Glutamatergic neuron (in vitro differentiated cells): ENCODE measurements around the gene TFB1M. TPM values are rescaled to one million over a fixed set of nuclear protein-coding genes. Genes with fewer than 3 reads are reported as not detected.
"Not testable (repeated sequence)": the region's sequence is repeated elsewhere in the genome, so short reads cannot be mapped to it uniquely, and the experiment has no call there.

ENCODE experiments used
- DNase-seq: peaks from one replicate; pipeline ENCODE4 v3.0.0; 2022
- H3K27ac Mint-ChIP-seq: one replicate; pipeline ENCODE4 v1.8.0; 2020; ENCODE audit warnings: mild to moderate bottlenecking, mixed read lengths, inconsistent platforms; ENCODE audit not compliant: unreplicated experiment
- H3K27me3 Mint-ChIP-seq: one replicate; pipeline ENCODE4 v1.8.0; 2020; ENCODE audit warnings: mild to moderate bottlenecking, moderate library complexity, mixed read lengths, inconsistent platforms; ENCODE audit not compliant: unreplicated experiment
- H3K36me3 Mint-ChIP-seq: one replicate; pipeline ENCODE4 v1.8.0; 2020; ENCODE audit warnings: mild to moderate bottlenecking, mixed read lengths, inconsistent platforms; ENCODE audit not compliant: unreplicated experiment
- H3K4me1 Mint-ChIP-seq: one replicate; pipeline ENCODE4 v1.8.0; 2020; ENCODE audit warnings: mild to moderate bottlenecking, low read depth, mixed read lengths, inconsistent platforms; ENCODE audit not compliant: unreplicated experiment
- H3K4me3 Mint-ChIP-seq: one replicate; pipeline ENCODE4 v1.8.0; 2020; ENCODE audit warnings: mild to moderate bottlenecking, mixed read lengths, inconsistent platforms; ENCODE audit not compliant: unreplicated experiment
- H3K9me3 Mint-ChIP-seq: one replicate; pipeline ENCODE4 v1.8.0; 2020; ENCODE audit warnings: mild to moderate bottlenecking, moderate library complexity, mixed read lengths, inconsistent platforms; ENCODE audit not compliant: unreplicated experiment
- long read RNA-seq: library from polyadenylated mRNA; unstranded; transcript quantifications from one replicate; pipeline ENCODE4 v2.0.0, GENCODE V29; 2020; ENCODE audit not compliant: unreplicated experiment
- total RNA-seq: library from RNA; stranded (reverse); fragmentation: NEBNext Ultra II Directional; extraction: Animal tissue kit (Norgen Biotek cat#: 25700); gene quantifications from one replicate; pipeline ENCODE4 v1.2.1, GENCODE V29; 2021; ENCODE audit not compliant: unreplicated experiment
- TF ChIP-seq, protein P1 (sequence below): fragments of 200-600 bp; sonication (generic); IDR thresholded peaks from one replicate; pipeline ENCODE4 v1.5.0; 2021; ENCODE audit not compliant: partially characterized antibody, unreplicated experiment

TFB1M gene
- total RNA-seq: 36.8 TPM
- long read RNA-seq, transcript TFB1M-201 (7 exons, 1,424 nt): major isoform, 19 of 26 reads
- long read RNA-seq, partial matches to known transcripts: 3 of 26 reads
- long read RNA-seq, other reads (novel, unspliced or antisense): 4 of 26 reads

DNA sequence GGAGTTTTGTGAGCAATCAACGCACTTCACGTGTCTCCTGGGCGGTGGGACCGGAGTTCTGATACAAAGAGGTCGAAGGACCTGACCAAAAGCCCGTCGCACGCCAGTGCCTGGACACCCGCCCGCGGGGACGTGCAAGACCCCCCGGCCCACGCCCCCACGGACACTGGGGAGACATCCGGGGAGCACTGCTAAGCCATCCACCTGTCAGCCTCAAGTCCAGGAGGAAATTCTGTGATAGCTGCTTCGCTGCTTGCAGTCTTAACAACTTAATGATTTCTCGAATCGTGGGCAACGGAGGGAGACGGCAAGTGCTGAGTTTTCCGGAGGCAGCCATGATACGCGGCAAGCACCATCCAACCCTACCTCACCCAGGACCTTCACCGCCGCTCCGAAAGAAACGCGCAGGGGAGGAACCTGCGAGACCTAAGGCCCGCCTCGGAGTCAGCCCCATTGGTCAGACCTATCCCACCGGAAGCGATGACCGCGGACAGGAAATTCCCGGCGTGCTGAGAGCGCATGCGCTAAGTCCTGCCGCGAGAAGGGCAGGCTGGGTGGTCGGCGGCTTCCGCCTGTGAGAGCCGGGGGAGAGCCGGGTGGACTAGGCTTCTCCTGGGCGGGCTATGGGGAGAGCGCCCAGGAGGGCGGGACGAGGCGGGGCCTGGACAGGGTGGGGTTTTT, at the start of gene TFB1M:
Gene TFB1M, minus strand, starts transcription at position 393 of the 681 bp plus-strand sequence. Its CDS starts 56 bp downstream, at position 337.
- TF ChIP-seq, protein P1, sequence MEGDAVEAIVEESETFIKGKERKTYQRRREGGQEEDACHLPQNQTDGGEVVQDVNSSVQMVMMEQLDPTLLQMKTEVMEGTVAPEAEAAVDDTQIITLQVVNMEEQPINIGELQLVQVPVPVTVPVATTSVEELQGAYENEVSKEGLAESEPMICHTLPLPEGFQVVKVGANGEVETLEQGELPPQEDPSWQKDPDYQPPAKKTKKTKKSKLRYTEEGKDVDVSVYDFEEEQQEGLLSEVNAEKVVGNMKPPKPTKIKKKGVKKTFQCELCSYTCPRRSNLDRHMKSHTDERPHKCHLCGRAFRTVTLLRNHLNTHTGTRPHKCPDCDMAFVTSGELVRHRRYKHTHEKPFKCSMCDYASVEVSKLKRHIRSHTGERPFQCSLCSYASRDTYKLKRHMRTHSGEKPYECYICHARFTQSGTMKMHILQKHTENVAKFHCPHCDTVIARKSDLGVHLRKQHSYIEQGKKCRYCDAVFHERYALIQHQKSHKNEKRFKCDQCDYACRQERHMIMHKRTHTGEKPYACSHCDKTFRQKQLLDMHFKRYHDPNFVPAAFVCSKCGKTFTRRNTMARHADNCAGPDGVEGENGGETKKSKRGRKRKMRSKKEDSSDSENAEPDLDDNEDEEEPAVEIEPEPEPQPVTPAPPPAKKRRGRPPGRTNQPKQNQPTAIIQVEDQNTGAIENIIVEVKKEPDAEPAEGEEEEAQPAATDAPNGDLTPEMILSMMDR: no peak
- Mint-ChIP-seq H3K9me3 (peaks cover 6% of the 10 kb centered on the region), H3K27me3 (peaks cover 4% of the 10 kb centered on the region), H3K4me1 (peaks cover 8% of the 10 kb centered on the region), H3K27ac (peak within 1 kb of the TSS; percentile 90), H3K36me3 (no peaks in the 10 kb centered on the region), H3K4me3 (peak within 1 kb of the TSS; percentile 89)
- peak; percentile 99 for DNase-seq

DNA sequence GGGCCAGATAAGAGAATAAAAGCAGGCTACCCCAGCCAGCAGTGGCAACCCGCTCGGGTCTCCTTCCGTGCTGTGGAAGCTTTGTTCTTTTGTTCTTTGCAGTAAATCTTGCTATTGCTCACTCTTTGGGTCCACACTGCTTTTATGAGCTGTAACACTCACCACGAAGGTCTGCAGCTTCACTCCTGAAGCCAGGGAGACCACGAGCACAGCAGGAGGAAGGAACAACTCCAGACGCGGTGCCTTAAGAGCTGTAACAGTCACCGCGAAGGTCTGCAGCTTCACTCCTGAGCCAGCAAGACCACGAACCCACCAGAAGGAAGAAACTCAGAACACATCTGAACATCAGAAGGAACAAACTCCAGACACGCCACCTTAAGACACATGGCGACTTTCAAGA, 49.7 kb upstream of the TFB1M start:
- H3K4me1 Mint-ChIP-seq, H3K27ac Mint-ChIP-seq, H3K36me3 Mint-ChIP-seq, H3K9me3 Mint-ChIP-seq, H3K4me3 Mint-ChIP-seq, DNase-seq, H3K27me3 Mint-ChIP-seq: not testable (repeated sequence)

DNA sequence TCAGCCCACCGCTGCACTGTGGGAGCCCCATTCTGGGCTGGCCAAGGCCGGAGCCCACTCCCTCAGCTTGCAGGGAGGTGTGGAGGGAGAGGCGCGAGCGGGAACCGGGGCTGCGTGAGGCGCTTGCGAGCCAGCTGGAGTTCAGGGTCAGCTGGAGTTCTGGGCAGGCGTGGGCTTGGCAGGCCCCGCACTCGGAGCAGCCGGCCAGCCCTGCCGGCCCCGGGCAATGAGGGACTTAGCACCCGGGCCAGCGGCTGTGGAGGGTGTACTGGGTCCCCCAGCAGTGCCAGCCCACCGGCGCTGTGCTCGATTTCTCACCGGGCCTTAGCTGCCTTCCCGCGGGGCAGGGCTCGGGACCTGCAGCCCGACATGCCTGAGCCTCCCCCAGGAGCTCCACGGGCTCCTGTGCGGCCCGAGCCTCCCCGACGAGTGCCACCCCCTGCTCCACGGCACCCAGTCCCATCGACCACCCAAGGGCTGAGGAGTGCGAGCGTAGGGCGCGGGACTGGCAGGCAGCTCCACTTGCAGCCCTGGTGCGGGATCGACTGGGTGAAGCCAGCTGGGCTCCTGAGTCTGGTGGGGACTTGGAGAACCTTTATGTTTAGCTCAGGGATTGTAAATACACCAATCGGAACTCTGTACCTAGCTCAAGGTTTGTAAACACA, 48.8 kb upstream of the TFB1M start:
- DNase-seq, H3K27ac Mint-ChIP-seq, H3K4me3 Mint-ChIP-seq, H3K36me3 Mint-ChIP-seq, H3K9me3 Mint-ChIP-seq, H3K4me1 Mint-ChIP-seq, H3K27me3 Mint-ChIP-seq: not testable (repeated sequence)

DNA sequence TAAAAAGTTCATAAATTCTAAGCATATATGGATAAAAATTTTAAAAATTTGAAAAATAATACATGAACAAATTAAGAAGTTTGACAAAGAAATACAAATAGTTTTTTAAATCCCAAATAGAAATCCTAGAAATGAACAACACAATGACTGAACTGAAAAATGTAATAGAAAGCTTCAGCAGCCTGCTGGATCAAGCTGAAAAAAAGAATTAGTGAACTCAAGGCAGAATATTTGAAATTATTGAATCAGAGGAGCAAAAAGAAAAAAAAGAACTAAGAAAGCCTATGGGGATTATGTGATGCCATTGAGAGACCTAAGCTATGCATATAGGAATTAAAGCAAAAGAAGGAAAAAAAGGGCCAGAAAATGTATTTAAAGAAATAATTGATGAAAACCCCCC, 39.9 kb upstream of the TFB1M start:
- no peak overlapping the region for H3K27ac Mint-ChIP-seq
- peaks cover 10% of the 10 kb centered on the region for H3K9me3 Mint-ChIP-seq
- no peaks in the 10 kb centered on the region for H3K4me1 Mint-ChIP-seq
- TF ChIP-seq, protein P1: no peak
- H3K36me3 Mint-ChIP-seq: peaks cover 13% of the 10 kb centered on the region
- no peak overlapping the region for H3K4me3 Mint-ChIP-seq
- DNase-seq: no peak
- H3K27me3 Mint-ChIP-seq: peaks cover 2% of the 10 kb centered on the region

DNA sequence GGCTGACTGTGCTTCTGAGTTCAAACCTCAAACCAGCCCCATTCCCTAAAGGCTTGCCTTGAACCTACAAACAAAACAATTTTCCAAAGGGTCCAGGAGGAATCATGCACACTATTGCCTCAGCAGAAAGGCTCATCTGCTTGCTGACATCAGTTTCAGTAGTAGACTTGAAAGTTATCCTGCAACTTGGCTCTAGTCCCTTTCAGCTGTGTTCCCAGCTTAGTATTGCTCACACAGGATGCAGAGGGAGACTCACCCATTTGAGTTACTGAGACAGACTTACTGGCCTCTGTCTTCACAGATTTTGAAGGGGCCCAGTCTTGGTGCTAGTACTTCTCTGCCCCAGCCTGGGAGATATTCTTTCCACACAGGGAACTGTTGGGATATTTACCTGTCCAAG, 38.5 kb upstream of the TFB1M start:
- no peak overlapping the region for H3K4me3 Mint-ChIP-seq
- H3K27me3 Mint-ChIP-seq: peaks cover 2% of the 10 kb centered on the region
- no peak for DNase-seq

DNA sequence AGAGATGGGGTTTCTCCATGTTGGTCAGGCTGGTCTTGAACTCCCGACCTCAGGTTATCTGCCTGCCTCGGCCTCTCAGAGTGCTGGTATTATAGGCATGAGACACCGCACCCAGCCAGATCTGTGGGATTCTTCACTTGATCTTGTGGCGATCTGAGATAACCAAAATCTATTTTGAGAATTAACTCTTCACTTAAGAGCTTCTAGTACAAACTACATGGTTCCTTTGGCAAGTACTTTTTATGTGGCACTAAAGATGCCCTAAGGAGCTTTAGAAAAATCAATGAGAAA, 37.8 kb upstream of the TFB1M start:
- Mint-ChIP-seq H3K27ac (no peak overlapping the region), H3K4me3 (no peak overlapping the region), H3K9me3 (peaks cover 10% of the 10 kb centered on the region), H3K27me3 (peaks cover 2% of the 10 kb centered on the region), H3K4me1 (no peaks in the 10 kb centered on the region), H3K36me3 (peaks cover 13% of the 10 kb centered on the region)
- TF ChIP-seq, protein P1: no peak
- no peak for DNase-seq

More for the DNA sequence above, 38.5 kb upstream of the TFB1M start:
- no peak overlapping the region for H3K27ac Mint-ChIP-seq
- no peaks in the 10 kb centered on the region for H3K4me1 Mint-ChIP-seq
- TF ChIP-seq, protein P1: no peak
- H3K36me3 Mint-ChIP-seq: peaks cover 13% of the 10 kb centered on the region
- peaks cover 10% of the 10 kb centered on the region for H3K9me3 Mint-ChIP-seq
